HFFc6 (cell line): ENCODE results near the gene DYNC1H1. TPM values are rescaled to one million over a fixed set of nuclear protein-coding genes. Genes with fewer than 3 reads are reported as not detected.

Source experiments
- DNase-seq: peaks from one replicate; pipeline ENCODE4 v3.0.0-alpha.2; 2018
- H3K27ac Mint-ChIP-seq: 2 replicates; pipeline ENCODE4 v1.8.0; 2020; ENCODE audit warnings: mild to moderate bottlenecking, mixed read lengths
- H3K27me3 Mint-ChIP-seq: 2 replicates; pipeline ENCODE4 v1.8.0; 2021; ENCODE audit warnings: mild to moderate bottlenecking, moderate library complexity, mixed read lengths; ENCODE audit not compliant: insufficient read depth
- H3K36me3 Mint-ChIP-seq: 2 replicates; pipeline ENCODE4 v1.8.0; 2021; ENCODE audit warnings: low read depth, mixed read lengths
- H3K4me1 Mint-ChIP-seq: 2 replicates; pipeline ENCODE4 v1.8.0; 2020; ENCODE audit warnings: low read depth, mixed read lengths
- H3K4me3 Mint-ChIP-seq: 2 replicates; pipeline ENCODE4 v1.8.0; 2020; ENCODE audit warnings: mild to moderate bottlenecking, moderate library complexity, mixed read lengths
- H3K9me3 Mint-ChIP-seq: 2 replicates; pipeline ENCODE4 v1.8.0; 2020; ENCODE audit warnings: mild to moderate bottlenecking, mixed read lengths
- total RNA-seq, 6 experiments: library from RNA; stranded (reverse); fragmentation: NEBNext Ultra II Directional; extraction: Animal tissue kit (Norgen Biotek cat#: 25700); gene quantifications; 2 replicates in 1 of 6; 3 replicates in 5 of 6; pipeline ENCODE4 v1.2.3, GENCODE V29; 2021
- TF ChIP-seq, protein P1 (sequence below): fragments of 200-600 bp; sonication (generic); IDR thresholded peaks from 2 replicates; pipeline ENCODE4 v1.5.0; 2021; ENCODE audit warnings: antibody characterized with exemption, mild to moderate bottlenecking

The DYNC1H1 gene
- total RNA-seq, 6 experiments from 2014 or later: 364 to 643 (median 408) TPM

DNA sequence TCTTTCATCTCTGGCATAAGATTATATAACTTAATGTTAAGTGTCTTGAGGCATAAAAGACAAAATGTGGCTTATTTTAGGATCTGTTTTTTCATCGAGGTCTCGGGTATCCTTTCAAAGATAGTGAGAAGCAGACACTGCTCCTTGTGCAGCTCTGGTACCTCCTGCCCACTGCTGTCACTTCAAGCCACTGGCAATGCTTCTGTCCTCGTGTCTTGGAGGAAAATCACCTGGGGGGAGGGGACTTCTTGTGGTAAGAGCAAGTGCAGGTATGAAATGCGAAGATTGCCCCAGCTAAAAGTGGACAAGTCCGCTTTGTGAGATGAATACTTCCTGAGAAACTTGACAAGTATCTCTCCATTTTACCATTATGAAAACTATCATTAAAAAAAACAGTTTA lies 37.8 kb upstream of the DYNC1H1 start:
- H3K4me3 Mint-ChIP-seq: no peak overlapping the region

DNA sequence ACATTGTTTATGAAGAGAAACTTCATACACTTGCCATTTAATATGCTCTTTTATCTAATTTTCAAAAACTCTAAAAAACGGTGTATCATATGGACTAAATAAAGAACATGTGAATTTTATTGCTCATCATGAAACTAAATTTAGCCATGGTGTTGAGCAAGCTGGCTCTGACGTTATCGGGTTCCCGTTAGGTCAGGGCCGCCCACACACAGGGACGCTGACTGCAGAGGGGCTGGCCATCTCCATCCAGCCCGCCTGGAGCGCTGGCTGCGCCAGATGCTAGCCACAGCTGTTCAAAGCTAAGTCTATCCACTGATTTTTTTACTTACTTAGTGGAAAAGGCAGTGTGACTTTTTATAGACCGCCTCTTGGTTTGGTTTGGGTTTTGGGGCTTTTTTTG lies 36.5 kb upstream of the DYNC1H1 start:
- peaks cover 24% of the 10 kb centered on the region for H3K4me1 Mint-ChIP-seq
- peaks cover 1% of the 10 kb centered on the region; the same call in 1 of the 2 replicates for H3K27me3 Mint-ChIP-seq
- TF ChIP-seq, protein P1, sequence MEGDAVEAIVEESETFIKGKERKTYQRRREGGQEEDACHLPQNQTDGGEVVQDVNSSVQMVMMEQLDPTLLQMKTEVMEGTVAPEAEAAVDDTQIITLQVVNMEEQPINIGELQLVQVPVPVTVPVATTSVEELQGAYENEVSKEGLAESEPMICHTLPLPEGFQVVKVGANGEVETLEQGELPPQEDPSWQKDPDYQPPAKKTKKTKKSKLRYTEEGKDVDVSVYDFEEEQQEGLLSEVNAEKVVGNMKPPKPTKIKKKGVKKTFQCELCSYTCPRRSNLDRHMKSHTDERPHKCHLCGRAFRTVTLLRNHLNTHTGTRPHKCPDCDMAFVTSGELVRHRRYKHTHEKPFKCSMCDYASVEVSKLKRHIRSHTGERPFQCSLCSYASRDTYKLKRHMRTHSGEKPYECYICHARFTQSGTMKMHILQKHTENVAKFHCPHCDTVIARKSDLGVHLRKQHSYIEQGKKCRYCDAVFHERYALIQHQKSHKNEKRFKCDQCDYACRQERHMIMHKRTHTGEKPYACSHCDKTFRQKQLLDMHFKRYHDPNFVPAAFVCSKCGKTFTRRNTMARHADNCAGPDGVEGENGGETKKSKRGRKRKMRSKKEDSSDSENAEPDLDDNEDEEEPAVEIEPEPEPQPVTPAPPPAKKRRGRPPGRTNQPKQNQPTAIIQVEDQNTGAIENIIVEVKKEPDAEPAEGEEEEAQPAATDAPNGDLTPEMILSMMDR: no peak
- H3K27ac Mint-ChIP-seq: peak overlapping the region; percentile 81
- DNase-seq: peak; percentile 90
- H3K4me3 Mint-ChIP-seq: peak overlapping the region; percentile 57
- H3K9me3 Mint-ChIP-seq: no peaks in the 10 kb centered on the region
- H3K36me3 Mint-ChIP-seq: peaks cover 6% of the 10 kb centered on the region; the same call in 1 of the 2 replicates

More for the DNA sequence above, 37.8 kb upstream of the DYNC1H1 start:
- DNase-seq: no peak
- Mint-ChIP-seq H3K27me3 (peaks cover under 1% of the 10 kb centered on the region; the same call in 1 of the 2 replicates), H3K27ac (peak overlapping the region; percentile 81), H3K4me1 (peaks cover 24% of the 10 kb centered on the region), H3K9me3 (no peaks in the 10 kb centered on the region), H3K36me3 (peaks cover 11% of the 10 kb centered on the region)
- TF ChIP-seq, protein P1: no peak

DNA sequence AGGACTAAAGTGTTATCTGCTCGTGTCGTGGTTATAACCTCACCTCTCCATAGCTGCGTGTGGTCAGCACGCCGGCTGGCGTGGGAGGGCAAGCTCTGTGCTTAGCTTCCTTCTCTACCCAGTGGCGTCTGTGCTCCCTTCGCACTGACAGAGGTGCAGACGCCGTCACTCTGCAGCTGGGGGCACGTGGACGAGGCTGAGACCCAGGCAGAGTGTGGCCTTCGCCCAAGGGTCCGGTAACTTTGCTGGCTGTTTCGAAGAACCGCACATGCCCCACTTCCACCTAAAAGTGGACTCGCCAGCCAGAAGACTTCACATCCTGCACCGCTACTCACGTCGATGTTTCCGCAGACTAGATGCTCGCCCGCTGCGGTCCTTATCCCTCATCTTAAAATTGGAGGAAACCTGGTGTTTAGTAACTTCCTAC lies 35.9 kb upstream of the DYNC1H1 start:
- Mint-ChIP-seq H3K27me3 (peaks cover 1% of the 10 kb centered on the region; the same call in 1 of the 2 replicates), H3K9me3 (no peaks in the 10 kb centered on the region), H3K36me3 (peaks cover 6% of the 10 kb centered on the region; the same call in 1 of the 2 replicates), H3K4me3 (peak overlapping the region; percentile 57), H3K4me1 (peaks cover 24% of the 10 kb centered on the region), H3K27ac (peak overlapping the region; percentile 81)
- no peak for DNase-seq
- TF ChIP-seq, protein P1: no peak

DNA sequence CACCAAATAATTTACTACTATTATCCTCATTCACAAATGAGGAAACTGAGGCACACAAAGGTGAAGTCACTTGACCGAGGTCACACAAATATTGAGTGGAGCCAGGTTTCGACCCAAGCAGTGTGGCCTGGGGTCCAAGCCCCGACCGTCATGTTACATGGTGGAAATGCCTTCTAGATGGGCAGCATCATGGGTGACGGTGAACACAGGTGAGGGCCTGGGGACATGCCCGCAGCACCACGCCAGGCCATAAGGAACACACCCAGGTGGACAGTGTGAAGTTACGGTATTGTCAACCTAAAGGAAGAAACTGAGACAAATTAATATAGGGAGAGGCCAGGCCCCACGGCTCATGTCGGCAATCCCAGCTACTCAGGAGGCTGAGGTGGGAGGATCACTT lies 35.3 kb upstream of the DYNC1H1 start:
- peaks cover 24% of the 10 kb centered on the region for H3K4me1 Mint-ChIP-seq
- no peak for DNase-seq
- H3K27me3 Mint-ChIP-seq: peaks cover 1% of the 10 kb centered on the region; the same call in 1 of the 2 replicates
- no peak overlapping the region; the same call in 1 of the 2 replicates for H3K4me3 Mint-ChIP-seq
- H3K27ac Mint-ChIP-seq: no peak overlapping the region
- H3K9me3 Mint-ChIP-seq: no peaks in the 10 kb centered on the region
- peaks cover 6% of the 10 kb centered on the region; the same call in 1 of the 2 replicates for H3K36me3 Mint-ChIP-seq
- TF ChIP-seq, protein P1: no peak

DNA sequence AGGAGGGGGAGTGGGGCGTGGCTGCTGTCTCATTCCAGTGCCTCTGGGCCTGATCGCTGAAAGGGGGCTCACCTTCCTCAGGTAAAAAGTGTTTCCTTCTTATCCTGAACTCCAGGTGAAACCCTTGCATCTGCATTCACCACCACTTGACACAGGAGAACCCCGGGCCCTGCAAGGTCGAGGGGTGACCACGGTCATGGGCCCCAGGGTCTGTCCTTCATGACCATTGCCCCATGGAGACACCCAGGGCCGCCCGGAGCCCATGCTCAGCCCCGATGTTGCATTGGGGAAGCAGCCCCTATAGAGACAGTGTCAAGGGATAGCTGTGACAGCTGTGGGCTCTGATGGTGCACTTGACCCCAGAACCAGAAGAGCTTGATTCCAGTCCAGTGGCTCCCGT lies 34.4 kb upstream of the DYNC1H1 start:
- TF ChIP-seq, protein P1: no peak
- Mint-ChIP-seq H3K4me1 (peaks cover 24% of the 10 kb centered on the region), H3K4me3 (no peak overlapping the region), H3K36me3 (peaks cover 6% of the 10 kb centered on the region; the same call in 1 of the 2 replicates), H3K9me3 (no peaks in the 10 kb centered on the region), H3K27me3 (peaks cover 4% of the 10 kb centered on the region; the same call in 1 of the 2 replicates), H3K27ac (no peak overlapping the region)
- no peak for DNase-seq
